ENCODE results near the gene SLC4A8.

DNA sequence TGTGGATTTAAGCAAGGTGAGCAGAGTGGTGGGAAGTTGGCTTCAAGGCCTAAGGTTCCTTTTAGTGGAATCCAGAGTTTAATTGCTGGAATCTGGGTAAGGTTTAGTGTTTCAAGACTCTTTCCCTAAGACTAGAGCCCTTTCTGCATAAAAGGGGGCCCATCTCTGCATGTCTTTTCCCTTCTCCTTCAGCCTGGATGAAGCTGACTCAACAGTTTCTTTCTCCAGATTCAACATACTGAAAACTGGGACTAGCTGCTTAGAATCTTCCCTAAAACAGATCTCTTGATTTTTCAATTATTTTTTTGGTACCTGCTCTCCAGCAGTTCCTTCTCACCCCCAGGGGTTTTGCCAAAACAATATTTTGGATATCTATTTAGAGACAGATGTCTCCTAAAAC lies 34.0 kb downstream of the SLC4A8 start:
- TF ChIP-seq RAD21 (IDR thresholded peaks at IDR 0.05; ENCODE audit: low read depth) (no peak), TEAD4 (IDR thresholded peaks at IDR 0.05) (no peak)
